SK-MEL-5 (cell line): Measurements from ENCODE around the gene CYCS. TPM values are rescaled to one million over a fixed set of nuclear protein-coding genes. Genes with fewer than 3 reads are reported as not detected.
"Not testable (repeated sequence)": the region's sequence is repeated elsewhere in the genome, so short reads cannot be mapped to it uniquely, and the experiment has no call there.

Experiments used
- DNase-seq: peaks from one replicate; pipeline ENCODE4 v3.0.0-alpha.2; 2016; ENCODE audit warnings: low read depth, low spot score
- in situ Hi-C: cut with HindIII; loops from 2 replicates; pipeline ENCODE4 v1.10.0; 2016; ENCODE audit warnings: low sequenced_read_pairs, high pct_unique_total_duplicates, low pct_unique_long_range_greater_than_20kb
- total RNA-seq: library from RNA; depleted of rRNA; stranded (reverse); fragments of >200 nt; shearing (Covaris generic); gene quantifications from 2 replicates; pipeline ENCODE4 v1.2.3, GENCODE V29; 2014; rRNA removed

Gene CYCS
- total RNA-seq, 1 experiment from 2014 or later, result 359 TPM

GRCh38 chr7:25091176-25091575 is 33.9 kb downstream of the CYCS start:
- DNase-seq, result no peak
- in situ Hi-C loops, result no loop called here

- no peak for DNase-seq
- in situ Hi-C loops, result no loop called here
Measured at GRCh38 chr7:25090374-25090773, 34.7 kb downstream of the CYCS start.

- in situ Hi-C loops, result no loop called here
- no peak for DNase-seq
Measured at GRCh38 chr7:25087855-25088254, 37.2 kb downstream of the CYCS start.

- DNase-seq, result no peak
- in situ Hi-C loops, result no loop called here
Measured at GRCh38 chr7:25084821-25085220, 40.2 kb downstream of the CYCS start.

- no peak for DNase-seq
Measured at GRCh38 chr7:25083201-25083600, 41.9 kb downstream of the CYCS start.

GRCh38 chr7:25082041-25082440 is 43.0 kb downstream of the CYCS start:
- DNase-seq, in situ Hi-C loops: not testable (repeated sequence)

More at GRCh38 chr7:25083201-25083600, 41.9 kb downstream of the CYCS start:
- in situ Hi-C loops, result no loop called here

GRCh38 chr7:25077096-25077495 is 48.0 kb downstream of the CYCS start:
- no peak for DNase-seq
- in situ Hi-C loops, result no loop called here

- DNase-seq, result no peak
- in situ Hi-C loops, result no loop called here
Measured at GRCh38 chr7:25075459-25075858, 49.6 kb downstream of the CYCS start.

GRCh38 chr7:25073451-25073850 is 51.6 kb downstream of the CYCS start:
- in situ Hi-C loops, result no loop called here
- no peak for DNase-seq

Other genes with a start within 250 kb of the CYCS start
- gene OSBPL3, start 145.1 kb downstream of the CYCS start, total RNA-seq, result 12.9 and 13.3 TPM in 2 replicates
- gene NPVF, start 103.2 kb upstream of the CYCS start, total RNA-seq, result not detected in 2 replicates